Measurements from ENCODE around the gene MINAR2. TPM values are rescaled to one million over a fixed set of nuclear protein-coding genes. Genes with fewer than 3 reads are reported as not detected.
A peak's percentile ranks its signal among the peaks of the same experiment; 100 is the strongest.

The MINAR2 gene
- total and polyA plus RNA-seq, 2 donors (not counting 1 experiment from before 2014, with no cell fraction given) = not detected

DNA sequence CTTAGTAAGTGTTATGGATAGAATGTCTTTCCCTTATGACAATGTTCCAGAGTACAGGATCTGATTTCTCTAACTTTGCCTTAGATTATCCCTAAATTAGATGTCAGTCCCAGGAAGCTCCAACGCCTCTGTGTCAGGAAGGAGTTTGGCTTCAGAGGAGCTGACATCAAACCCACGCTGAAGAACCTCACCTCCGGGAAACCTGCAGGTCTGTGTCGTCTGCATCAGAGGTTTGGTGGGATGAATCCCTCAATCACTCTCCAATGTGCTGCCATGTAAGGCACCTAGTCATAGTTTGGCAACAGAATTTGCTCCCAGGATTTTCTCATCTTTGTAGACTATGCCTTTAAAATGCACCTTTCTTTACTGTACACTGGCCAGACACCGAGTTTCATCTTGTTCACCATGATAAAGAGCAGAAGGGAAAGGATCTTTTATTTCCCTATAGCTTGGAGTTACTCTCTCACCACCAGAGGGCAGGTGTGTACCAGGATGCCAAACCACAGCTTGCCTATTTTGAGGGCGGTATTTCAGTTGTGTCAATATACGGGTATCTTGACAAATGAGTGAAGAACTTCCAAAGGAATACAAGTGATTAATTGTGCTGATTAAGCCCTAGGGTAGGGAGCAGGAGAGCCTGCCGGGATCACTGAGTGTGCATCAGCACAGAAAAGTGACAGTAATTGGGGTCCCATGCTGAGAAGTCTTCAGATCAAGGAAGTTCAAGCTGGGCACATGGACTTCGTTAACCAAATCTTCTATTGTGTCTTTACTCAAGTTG, 23.4 kb downstream of the MINAR2 start:
- Histone ChIP-seq H4K20me1 (ENCODE audit: control insufficient read depth, insufficient read depth, low read length, poor library complexity, severe bottlenecking) (no peaks in the 10 kb centered on the region), H3K4me1 (ENCODE audit: control insufficient read depth in 2 of 2, insufficient read depth in 2 of 2, low read length in 2 of 2) (no peaks in the 10 kb centered on the region), H3K36me3 (replicated peaks in 1 of 2; ENCODE audit: control extremely low read depth in 1 of 2, control insufficient read depth in 1 of 2, extremely low read depth in 1 of 2, insufficient read depth in 2 of 2, low read length in 1 of 2) (no peaks in the 10 kb centered on the region), H3K27ac (ENCODE audit: low read length in 2 of 2) (no peak overlapping the region), H3K79me2 (ENCODE audit: control insufficient read depth, insufficient read depth, low read length) (no peaks in the 10 kb centered on the region), H2AFZ (ENCODE audit: insufficient read depth, low read depth, low read length, poor library complexity, severe bottlenecking) (no peak overlapping the region), H3K4me3 (ENCODE audit: control extremely low read depth in 1 of 5, extremely low read depth in 1 of 5, insufficient read depth in 1 of 5, low read depth in 2 of 5, low read length in 4 of 5) (no peak overlapping the region), H3K27me3 (replicated peaks in 1 of 4; ENCODE audit: control extremely low read depth in 1 of 4, control insufficient read depth in 3 of 4, insufficient read depth in 4 of 4, low read length in 3 of 4) (no peaks in the 10 kb centered on the region), H3K4me2 (replicated peaks; ENCODE audit: low read depth, low read length, poor library complexity, severe bottlenecking) (no peak overlapping the region), H3K9me3 (ENCODE audit: control extremely low read depth in 1 of 3, control insufficient read depth in 2 of 3, insufficient read depth in 1 of 3, low read length in 2 of 3) (no peaks in the 10 kb centered on the region), H3K9ac (ENCODE audit: low read length) (no peak overlapping the region)
- Mint-ChIP-seq H3K27me3 (peaks cover 8% of the 10 kb centered on the region), H3K4me1 (peaks cover 2% of the 10 kb centered on the region), H3K27ac (no peak overlapping the region), H3K4me3 (no peak overlapping the region), H3K9me3 (ENCODE audit: insufficient read depth) (no peaks in the 10 kb centered on the region)
- 58% methylated on average over 6 of the region's 9 CpGs for WGBS (ENCODE audit: insufficient coverage)
- DNase-seq = peak; percentile 42
- ATAC-seq (ENCODE audit: low read depth) = no peak
- ChIA-PET CTCF (interaction anchor here (0.5 to 8.9 kb wide), 17 partner anchors 8 to 1522 kb away, joined by 3 to 70 read pairs (median 3); no protein-coding TSS in a partner anchor), POLR2A (no interaction called here)
- intact Hi-C loops (cut with micrococcal nuclease) = loop anchor here (10.0 kb wide), 1 partner anchor 1644 kb away; no protein-coding TSS in a partner anchor
- TF ChIP-seq, protein P1, sequence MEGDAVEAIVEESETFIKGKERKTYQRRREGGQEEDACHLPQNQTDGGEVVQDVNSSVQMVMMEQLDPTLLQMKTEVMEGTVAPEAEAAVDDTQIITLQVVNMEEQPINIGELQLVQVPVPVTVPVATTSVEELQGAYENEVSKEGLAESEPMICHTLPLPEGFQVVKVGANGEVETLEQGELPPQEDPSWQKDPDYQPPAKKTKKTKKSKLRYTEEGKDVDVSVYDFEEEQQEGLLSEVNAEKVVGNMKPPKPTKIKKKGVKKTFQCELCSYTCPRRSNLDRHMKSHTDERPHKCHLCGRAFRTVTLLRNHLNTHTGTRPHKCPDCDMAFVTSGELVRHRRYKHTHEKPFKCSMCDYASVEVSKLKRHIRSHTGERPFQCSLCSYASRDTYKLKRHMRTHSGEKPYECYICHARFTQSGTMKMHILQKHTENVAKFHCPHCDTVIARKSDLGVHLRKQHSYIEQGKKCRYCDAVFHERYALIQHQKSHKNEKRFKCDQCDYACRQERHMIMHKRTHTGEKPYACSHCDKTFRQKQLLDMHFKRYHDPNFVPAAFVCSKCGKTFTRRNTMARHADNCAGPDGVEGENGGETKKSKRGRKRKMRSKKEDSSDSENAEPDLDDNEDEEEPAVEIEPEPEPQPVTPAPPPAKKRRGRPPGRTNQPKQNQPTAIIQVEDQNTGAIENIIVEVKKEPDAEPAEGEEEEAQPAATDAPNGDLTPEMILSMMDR (IDR thresholded peaks at IDR 0.05) = peak; percentile 73
- no peak for TF ChIP-seq EZH2 (IDR thresholded peaks at IDR 0.05; ENCODE audit: borderline replicate concordance, insufficient read depth, low read depth, low read length, poor library complexity, severe bottlenecking)

DNA sequence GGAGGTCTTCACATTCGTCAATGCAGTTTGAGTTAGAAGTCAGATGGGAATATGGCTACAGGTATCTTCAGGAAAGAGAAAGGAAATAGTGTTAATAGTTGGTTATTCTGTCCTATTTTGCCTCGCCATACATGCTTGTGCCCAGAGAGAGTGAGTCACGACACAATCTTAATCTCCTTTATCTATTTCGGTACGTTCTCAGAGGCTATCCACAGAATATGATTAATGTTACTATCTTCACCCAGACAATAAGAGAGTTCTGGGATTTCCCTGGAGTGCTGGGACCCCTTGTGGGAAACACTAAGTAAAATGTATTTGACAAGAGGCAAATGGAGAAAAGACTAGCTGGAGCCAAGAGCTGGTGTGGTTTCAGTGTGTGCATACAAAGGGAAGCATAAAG, 25.5 kb downstream of the MINAR2 start:
- WGBS (ENCODE audit: insufficient coverage) = 100% methylated on average over 1 of the region's 5 CpGs
- Histone ChIP-seq H3K36me3 (replicated peaks in 1 of 2; ENCODE audit: control extremely low read depth in 1 of 2, control insufficient read depth in 1 of 2, extremely low read depth in 1 of 2, insufficient read depth in 2 of 2, low read length in 1 of 2) (no peaks in the 10 kb centered on the region), H3K4me1 (ENCODE audit: control insufficient read depth in 2 of 2, insufficient read depth in 2 of 2, low read length in 2 of 2) (no peaks in the 10 kb centered on the region), H4K20me1 (ENCODE audit: control insufficient read depth, insufficient read depth, low read length, poor library complexity, severe bottlenecking) (no peaks in the 10 kb centered on the region), H2AFZ (ENCODE audit: insufficient read depth, low read depth, low read length, poor library complexity, severe bottlenecking) (no peak overlapping the region), H3K27me3 (replicated peaks in 1 of 4; ENCODE audit: control extremely low read depth in 1 of 4, control insufficient read depth in 3 of 4, insufficient read depth in 4 of 4, low read length in 3 of 4) (no peaks in the 10 kb centered on the region), H3K4me3 (ENCODE audit: control extremely low read depth in 1 of 5, extremely low read depth in 1 of 5, insufficient read depth in 1 of 5, low read depth in 2 of 5, low read length in 4 of 5) (no peak overlapping the region), H3K79me2 (ENCODE audit: control insufficient read depth, insufficient read depth, low read length) (no peaks in the 10 kb centered on the region), H3K9me3 (ENCODE audit: control extremely low read depth in 1 of 3, control insufficient read depth in 2 of 3, insufficient read depth in 1 of 3, low read length in 2 of 3) (no peaks in the 10 kb centered on the region), H3K27ac (ENCODE audit: low read length in 2 of 2) (no peak overlapping the region), H3K9ac (ENCODE audit: low read length) (no peak overlapping the region), H3K4me2 (replicated peaks; ENCODE audit: low read depth, low read length, poor library complexity, severe bottlenecking) (no peak overlapping the region)
- no peak for ATAC-seq (ENCODE audit: low read depth)
- Mint-ChIP-seq H3K9me3 (ENCODE audit: insufficient read depth) (no peaks in the 10 kb centered on the region), H3K27me3 (peaks cover 5% of the 10 kb centered on the region), H3K27ac (no peak overlapping the region), H3K4me1 (no peaks in the 10 kb centered on the region), H3K4me3 (no peak overlapping the region)
- intact Hi-C loops (cut with micrococcal nuclease) = loop anchor here (10.0 kb wide), 1 partner anchor 1641 kb away; no protein-coding TSS in a partner anchor
- no peak for TF ChIP-seq EZH2 (IDR thresholded peaks at IDR 0.05; ENCODE audit: borderline replicate concordance, insufficient read depth, low read depth, low read length, poor library complexity, severe bottlenecking)
- TF ChIP-seq, protein P1 (IDR thresholded peaks at IDR 0.05) = no peak
- CTCF ChIA-PET = interaction anchor here (0.9 to 8.9 kb wide), 6 partner anchors 7 to 868 kb away, joined by 3 to 70 read pairs (median 3); no protein-coding TSS in a partner anchor
- POLR2A ChIA-PET = no interaction called here
- no peak for DNase-seq
